ENCODE measurements around the gene MYOG.

DNA sequence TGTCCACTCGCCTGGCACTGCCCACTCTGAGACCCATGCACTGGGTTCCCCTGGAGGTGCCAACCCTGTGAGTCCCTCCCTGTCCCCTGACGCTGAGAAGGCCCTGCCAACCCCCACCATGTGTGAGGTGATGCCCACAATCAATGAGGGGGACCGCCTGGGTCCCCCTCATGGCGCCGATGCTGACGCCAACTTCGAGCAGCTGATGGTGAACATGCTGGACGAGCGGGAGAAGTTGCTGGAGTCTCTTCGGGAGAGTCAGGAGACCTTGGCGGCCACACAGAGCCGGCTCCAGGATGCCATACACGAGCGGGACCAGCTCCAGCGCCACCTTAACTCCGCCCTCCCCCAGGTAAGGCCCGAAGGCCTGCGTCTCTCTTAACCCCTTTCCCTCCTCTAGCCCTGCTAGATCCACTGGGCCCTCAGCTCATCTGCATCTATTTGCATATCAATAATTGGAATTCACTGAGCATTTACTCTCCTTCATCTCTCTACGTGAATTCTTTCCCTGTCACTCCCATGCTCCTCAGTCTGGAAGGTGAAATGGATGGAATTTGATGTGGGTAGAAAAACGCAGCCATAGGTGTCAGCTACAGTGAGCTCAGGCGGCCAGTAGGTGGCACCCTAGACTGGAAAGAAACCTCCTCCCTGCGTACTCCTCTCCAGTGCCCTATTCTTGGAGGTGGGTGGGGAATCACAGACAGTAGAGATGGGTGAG lies 46.8 kb downstream of the MYOG start:
- TF ChIP-seq ZZZ3 (IDR thresholded peaks at IDR 0.05; ENCODE audit: control insufficient read depth, insufficient read length, low read depth) (no peak), POLR2A (IDR thresholded peaks at IDR 0.05; ENCODE audit: low read depth, low read length) (no peak), EZH2 (IDR thresholded peaks at IDR 0.05; ENCODE audit: borderline replicate concordance, control insufficient read depth, low read depth, low read length) (no peak), EED (IDR thresholded peaks at IDR 0.05; ENCODE audit: low read depth) (no peak)
